Stimulated activated CD4-positive, alpha-beta T cell treated with anti-CD3 and anti-CD28 coated beads, Interleukin-12 subunit alpha, Interleukin-12 subunit beta, amount 100 ng/mL, for 48 hours (primary cell): ENCODE measurements around the gene PCDHA3.
"Not testable (repeated sequence)": the region's sequence is repeated elsewhere in the genome, so short reads cannot be mapped to it uniquely, and the experiment has no call there.

Source experiments
- DNase-seq, 3 donors: peaks; one replicate each; pipeline ENCODE4 v3.0.0-alpha.2; 2020; ENCODE audit warnings: low read depth in 2 of 3, low spot score in 1 of 3

PCDHA3 gene

GRCh38 chr5:140808889-140809291 lies 8.0 kb downstream of the PCDHA3 start:
- no peak for DNase-seq

DNA sequence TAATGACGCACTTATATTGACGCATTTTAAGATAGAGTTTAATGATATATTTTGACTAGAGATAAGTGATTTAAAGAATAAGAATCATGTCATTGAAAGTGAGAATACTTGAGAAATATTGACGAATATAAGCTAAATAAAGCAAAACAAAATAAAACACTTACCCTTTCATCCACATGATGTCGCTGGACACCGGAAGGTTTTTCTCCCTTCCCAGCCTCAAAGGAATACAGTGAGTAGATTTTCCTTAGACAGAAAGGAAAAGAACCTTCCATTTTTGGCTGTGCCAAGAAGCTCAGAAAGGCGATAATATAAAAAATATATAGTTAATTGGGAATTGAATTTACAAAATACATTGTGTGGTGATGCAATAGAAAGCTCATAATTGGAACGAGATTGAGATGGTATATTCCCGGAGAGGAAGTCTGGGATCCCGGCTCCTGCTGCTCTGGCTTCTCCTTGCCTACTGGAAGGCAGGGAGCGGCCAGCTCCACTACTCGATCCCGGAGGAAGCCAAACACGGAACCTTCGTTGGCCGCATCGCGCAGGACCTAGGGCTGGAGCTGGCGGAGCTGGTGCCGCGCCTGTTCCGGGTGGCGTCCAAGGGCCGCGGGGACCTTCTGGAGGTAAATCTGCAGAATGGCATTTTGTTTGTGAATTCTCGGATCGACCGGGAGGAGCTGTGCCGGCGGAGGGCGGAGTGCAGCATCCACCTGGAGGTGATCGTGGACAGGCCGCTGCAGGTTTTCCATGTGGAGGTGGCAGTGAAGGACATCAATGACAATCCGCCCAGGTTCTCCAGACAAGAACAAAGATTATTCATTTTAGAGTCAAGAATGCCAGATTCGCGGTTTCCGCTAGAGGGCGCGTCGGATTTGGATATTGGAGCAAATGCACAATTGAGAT lies 20.8 kb downstream of the PCDHA3 start, which contains the start of gene PCDHA5:
TSS of gene PCDHA5 (plus strand) at position 239 of the 906 bp plus-strand sequence.
- peak in 2 of 3 donors; percentile 15 to 34 for DNase-seq

DNA sequence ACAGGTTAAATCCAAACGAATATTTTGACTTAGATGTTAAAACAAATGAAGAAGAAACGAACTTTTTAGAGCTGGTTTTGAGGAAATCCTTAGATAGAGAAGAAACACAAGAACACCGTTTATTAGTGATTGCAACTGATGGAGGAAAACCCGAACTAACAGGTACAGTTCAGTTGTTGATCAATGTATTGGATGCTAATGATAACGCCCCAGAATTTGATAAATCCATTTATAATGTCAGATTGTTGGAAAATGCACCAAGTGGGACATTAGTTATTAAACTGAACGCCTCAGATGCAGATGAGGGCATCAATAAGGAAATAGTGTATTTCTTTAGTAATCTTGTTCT lies 21.4 kb downstream of the PCDHA3 start:
- no peak for DNase-seq

GRCh38 chr5:140822969-140823368 lies 22.1 kb downstream of the PCDHA3 start:
- not testable (repeated sequence) for DNase-seq

- no peak for DNase-seq
Measured at GRCh38 chr5:140823475-140823874, 22.6 kb downstream of the PCDHA3 start.

GRCh38 chr5:140827704-140828361 lies 27.0 kb downstream of the PCDHA3 start, which contains the start of gene PCDHA6:
PCDHA6 (plus strand) TSS chr5:140827960; CDS start chr5:140828092, 132 bp downstream.
- no peak for DNase-seq

DNA sequence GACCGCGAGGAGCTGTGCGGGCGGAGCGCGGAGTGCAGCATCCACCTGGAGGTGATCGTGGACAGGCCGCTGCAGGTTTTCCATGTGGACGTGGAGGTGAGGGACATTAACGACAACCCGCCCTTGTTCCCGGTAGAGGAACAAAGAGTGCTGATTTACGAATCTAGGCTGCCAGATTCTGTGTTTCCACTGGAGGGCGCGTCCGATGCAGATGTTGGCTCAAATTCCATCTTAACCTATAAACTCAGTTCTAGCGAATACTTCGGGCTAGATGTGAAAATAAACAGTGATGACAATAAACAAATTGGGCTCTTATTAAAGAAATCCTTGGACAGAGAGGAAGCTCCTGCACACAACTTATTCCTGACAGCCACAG lies 27.5 kb downstream of the PCDHA3 start:
- no peak for DNase-seq

GRCh38 chr5:140829511-140830501 lies 28.9 kb downstream of the PCDHA3 start:
- not testable (repeated sequence) for DNase-seq

GRCh38 chr5:140833993-140834392 lies 33.1 kb downstream of the PCDHA3 start, which contains the start of gene PCDHA7:
PCDHA7 (plus strand) TSS chr5:140834269; CDS start chr5:140834384, 115 bp downstream.
- DNase-seq = no peak

DNA sequence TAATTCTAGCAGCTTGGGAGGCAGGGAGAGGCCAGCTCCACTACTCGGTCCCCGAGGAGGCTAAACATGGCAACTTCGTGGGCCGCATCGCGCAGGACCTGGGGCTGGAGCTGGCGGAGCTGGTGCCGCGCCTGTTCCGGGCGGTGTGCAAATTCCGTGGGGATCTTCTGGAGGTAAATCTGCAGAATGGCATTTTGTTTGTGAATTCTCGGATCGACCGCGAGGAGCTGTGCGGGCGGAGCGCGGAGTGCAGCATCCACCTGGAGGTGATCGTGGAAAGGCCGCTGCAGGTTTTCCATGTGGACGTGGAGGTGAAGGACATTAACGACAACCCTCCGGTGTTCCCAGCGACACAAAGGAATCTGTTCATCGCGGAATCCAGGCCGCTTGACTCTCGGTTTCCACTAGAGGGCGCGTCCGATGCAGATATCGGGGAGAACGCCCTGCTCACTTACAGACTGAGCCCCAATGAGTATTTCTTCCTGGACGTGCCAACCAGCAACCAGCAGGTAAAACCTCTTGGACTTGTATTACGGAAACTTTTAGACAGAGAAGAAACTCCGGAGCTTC lies 33.7 kb downstream of the PCDHA3 start:
- DNase-seq = not testable (repeated sequence)

- no peak for DNase-seq
Measured at GRCh38 chr5:140835622-140836510, 35.0 kb downstream of the PCDHA3 start.

- DNase-seq = peak in 1 of 3 donors; percentile 3
Measured at GRCh38 chr5:140840978-140841962, 40.4 kb downstream of the PCDHA3 start, which contains the start of gene PCDHA8. PCDHA8 (plus strand) TSS chr5:140841187; CDS start chr5:140841322, 135 bp downstream.

DNA sequence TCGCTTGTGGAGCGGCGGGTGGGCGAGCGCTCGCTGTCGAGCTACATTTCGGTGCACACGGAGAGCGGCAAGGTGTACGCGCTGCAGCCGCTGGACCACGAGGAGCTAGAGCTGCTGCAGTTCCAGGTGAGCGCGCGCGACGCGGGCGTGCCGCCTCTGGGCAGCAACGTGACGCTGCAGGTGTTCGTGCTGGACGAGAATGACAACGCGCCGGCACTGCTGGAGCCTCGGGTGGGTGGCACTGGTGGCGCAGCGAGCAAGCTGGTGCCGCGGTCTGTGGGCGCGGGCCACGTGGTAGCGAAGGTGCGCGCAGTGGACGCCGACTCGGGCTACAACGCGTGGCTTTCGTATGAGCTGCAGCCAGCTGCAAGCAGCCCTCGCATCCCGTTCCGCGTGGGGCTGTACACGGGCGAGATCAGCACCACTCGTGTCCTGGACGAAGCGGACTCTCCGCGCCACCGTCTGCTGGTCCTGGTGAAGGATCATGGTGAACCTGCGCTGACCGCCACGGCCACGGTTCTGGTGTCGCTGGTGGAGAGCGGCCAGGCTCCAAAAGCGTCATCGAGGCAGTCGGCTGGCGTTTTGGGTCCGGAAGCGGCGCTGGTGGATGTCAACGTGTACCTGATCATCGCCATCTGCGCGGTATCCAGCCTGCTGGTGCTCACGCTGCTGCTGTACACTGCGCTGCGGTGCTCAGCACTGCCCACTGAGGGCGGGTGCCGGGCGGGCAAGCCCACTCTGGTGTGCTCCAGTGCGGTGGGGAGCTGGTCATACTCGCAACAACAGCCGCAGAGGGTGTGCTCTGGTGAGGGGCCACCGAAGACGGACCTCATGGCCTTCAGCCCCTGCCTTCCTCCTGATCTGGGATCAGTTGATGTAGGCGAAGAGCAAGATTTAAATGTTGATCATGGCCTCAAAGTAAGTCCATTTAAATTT lies 42.2 kb downstream of the PCDHA3 start:
- no peak for DNase-seq

DNA sequence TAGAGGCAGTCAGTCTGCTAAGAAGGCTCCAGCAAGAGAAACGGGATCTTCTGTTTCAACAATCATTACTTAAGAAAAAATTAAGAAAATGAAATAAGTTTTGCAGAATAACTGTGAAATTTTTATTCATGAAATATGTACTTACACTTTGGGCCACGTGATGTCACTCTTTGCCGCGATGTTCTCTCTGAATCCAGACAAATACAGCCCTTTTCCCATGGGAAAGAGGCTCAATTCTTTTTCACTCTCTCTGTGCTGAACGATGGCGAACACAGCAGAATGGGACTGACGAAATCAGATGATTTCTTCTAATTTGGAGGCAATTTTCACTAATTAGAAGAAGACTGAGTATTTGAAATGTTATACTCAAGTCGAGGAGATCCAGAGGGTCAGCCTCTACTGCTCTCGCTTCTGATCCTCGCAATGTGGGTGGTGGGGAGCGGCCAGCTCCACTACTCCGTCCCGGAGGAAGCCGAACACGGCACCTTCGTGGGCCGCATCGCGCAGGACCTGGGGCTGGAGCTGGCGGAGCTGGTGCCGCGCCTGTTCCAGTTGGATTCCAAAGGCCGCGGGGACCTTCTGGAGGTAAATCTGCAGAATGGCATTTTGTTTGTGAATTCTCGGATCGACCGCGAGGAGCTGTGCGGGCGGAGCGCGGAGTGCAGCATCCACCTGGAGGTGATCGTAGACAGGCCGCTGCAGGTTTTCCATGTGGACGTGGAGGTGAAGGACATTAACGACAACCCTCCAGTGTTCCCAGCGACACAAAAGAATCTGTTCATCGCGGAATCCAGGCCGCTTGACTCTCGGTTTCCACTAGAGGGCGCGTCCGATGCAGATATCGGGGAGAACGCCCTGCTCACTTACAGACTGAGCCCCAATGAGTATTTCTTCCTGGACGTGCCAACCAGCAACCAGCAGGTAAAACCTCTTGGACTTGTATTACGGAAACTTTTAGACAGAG lies 47.6 kb downstream of the PCDHA3 start, which contains the start of gene PCDHA9:
TSS of gene PCDHA9 (plus strand) at position 244 of the 964 bp plus-strand sequence. CDS start at position 358, 114 bp downstream.
- DNase-seq = not testable (repeated sequence)

DNA sequence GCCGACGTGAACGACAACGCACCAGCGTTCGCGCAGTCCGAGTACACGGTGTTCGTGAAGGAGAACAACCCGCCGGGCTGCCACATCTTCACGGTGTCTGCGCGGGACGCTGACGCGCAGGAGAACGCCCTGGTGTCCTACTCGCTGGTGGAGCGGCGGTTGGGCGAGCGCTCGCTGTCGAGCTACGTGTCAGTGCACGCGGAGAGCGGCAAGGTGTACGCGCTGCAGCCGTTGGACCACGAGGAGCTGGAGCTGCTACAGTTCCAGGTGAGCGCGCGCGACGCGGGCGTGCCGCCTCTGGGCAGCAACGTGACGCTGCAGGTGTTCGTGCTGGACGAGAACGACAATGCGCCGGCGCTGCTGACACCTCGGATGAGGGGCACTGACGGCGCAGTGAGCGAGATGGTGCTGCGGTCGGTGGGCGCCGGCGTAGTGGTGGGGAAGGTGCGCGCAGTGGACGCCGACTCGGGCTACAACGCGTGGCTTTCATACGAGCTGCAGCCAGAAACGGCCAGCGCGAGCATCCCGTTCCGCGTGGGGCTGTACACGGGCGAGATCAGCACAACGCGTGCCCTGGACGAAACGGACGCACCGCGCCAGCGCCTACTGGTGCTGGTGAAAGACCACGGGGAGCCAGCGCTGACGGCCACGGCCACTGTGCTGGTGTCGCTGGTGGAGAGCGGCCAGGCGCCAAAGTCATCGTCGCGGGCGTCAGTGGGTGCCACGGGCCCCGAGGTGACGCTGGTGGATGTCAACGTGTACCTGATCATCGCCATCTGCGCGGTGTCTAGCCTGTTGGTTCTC lies 49.2 kb downstream of the PCDHA3 start:
- not testable (repeated sequence) for DNase-seq
